HEK293 (cell line): Measurements from ENCODE around the gene DMD.

Source experiments
- EGR2 ChIP-seq: fragments of 450-650 bp; formaldehyde crosslinking; IDR thresholded peaks from 2 replicates; pipeline ENCODE4 v1.5.1; 2016; ENCODE audit warnings: low read depth, missing biosample characterization, missing genetic modification characterization
- FEZF1 ChIP-seq: fragments of 450-650 bp; formaldehyde crosslinking; IDR thresholded peaks from 2 replicates; pipeline ENCODE4 v1.5.1; 2016; ENCODE audit warnings: missing biosample characterization, missing genetic modification characterization
- ZNF837 ChIP-seq: fragments of 450-650 bp; formaldehyde crosslinking; IDR thresholded peaks from 2 replicates; pipeline ENCODE4 v1.5.1; 2016; ENCODE audit warnings: missing biosample characterization, missing genetic modification characterization
- TF ChIP-seq, protein P1 (sequence below): fragments of 450-650 bp; formaldehyde crosslinking; IDR thresholded peaks from 2 replicates; pipeline ENCODE4 v1.5.1; 2016; ENCODE audit warnings: missing biosample characterization, missing genetic modification characterization

DNA sequence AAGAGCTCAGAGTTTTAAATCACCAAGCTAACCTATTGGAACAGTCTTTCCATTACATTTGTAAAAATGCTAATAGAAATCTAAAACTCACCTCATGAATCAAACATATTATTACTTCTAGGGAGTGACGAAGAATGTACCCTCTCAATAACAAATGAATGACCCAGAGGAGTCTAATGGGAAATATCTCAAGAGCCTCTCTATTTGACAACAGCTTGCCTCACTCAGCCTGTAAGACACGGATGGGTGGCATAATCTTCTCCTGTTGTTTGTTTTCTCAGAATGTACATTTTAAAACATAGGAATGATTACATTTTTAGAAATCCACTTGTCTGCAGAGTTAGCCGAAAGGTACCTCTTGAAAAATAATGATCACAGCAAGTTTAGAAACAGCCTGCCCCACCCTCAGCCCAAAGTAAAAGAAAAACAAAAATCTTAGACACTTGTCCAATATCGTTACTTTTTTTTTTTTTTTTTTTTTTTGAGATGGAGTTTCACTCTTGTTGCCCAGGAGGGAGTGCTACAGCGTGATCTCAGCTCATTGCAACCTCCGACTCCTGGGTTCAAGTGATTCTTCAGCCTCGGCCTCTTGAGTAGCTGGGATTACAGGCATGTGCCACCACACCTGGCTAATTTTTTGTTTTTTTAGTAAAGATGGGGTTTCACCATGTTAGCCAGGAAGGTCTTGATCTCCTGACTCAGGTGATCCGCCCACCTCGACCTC lies 1955.9 kb downstream of the DMD start:
- TF ChIP-seq EGR2 (tag by site-specific recombination) (no peak), ZNF837 (no peak), FEZF1 (tag by site-specific recombination) (no peak)
- TF ChIP-seq, protein P1, sequence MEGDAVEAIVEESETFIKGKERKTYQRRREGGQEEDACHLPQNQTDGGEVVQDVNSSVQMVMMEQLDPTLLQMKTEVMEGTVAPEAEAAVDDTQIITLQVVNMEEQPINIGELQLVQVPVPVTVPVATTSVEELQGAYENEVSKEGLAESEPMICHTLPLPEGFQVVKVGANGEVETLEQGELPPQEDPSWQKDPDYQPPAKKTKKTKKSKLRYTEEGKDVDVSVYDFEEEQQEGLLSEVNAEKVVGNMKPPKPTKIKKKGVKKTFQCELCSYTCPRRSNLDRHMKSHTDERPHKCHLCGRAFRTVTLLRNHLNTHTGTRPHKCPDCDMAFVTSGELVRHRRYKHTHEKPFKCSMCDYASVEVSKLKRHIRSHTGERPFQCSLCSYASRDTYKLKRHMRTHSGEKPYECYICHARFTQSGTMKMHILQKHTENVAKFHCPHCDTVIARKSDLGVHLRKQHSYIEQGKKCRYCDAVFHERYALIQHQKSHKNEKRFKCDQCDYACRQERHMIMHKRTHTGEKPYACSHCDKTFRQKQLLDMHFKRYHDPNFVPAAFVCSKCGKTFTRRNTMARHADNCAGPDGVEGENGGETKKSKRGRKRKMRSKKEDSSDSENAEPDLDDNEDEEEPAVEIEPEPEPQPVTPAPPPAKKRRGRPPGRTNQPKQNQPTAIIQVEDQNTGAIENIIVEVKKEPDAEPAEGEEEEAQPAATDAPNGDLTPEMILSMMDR (tag by site-specific recombination), result no peak
